Measurements from ENCODE around the gene NRXN3. TPM values are rescaled to one million over a fixed set of nuclear protein-coding genes. Genes with fewer than 3 reads are reported as not detected.

NRXN3 gene
- total and polyA plus RNA-seq, 2 of the 4 experiments (the other 2 are of a cell fraction), result 4.8 to 25.1 TPM

DNA sequence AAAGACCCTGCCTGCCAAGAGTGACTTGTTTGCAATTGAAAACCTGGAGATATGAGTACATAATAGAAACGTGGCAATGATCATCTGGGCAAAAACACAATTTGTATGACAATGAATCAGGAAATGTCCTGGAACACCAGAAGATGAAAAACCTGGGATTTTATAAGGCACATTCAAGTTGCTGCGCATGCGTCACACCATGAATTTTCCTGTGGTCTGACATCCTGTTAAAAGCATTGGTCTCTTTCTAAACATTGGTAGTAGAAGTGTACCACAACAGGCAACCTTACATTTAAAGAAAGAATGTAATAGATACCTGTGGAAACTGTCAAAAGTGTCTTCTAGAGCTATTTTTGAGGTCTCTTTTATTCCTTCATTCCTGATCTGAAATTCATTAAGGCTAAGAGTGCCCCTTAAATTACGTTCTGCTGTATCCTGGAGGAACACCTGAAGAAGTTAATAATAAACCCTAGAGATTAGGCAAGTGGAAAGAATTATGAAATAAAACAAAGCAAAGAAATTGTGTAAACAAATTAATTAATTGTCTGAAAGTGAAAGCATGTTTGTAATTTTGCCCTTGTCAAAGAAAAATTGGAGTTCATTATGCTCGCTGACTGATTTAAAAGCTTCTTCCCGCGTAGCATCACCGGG is 1364.7 kb downstream of the NRXN3 start:
- Histone ChIP-seq H2BK15ac (ENCODE audit: low read depth, low read length) (no peak overlapping the region), H2BK120ac (ENCODE audit: low read depth, low read length) (no peak overlapping the region), H3K4me1 (ENCODE audit: control insufficient read depth, insufficient read depth, low read length) (no peaks in the 10 kb centered on the region), H3K4ac (ENCODE audit: low read depth, low read length) (no peak overlapping the region), H4K91ac (ENCODE audit: insufficient read depth, low read depth, low read length) (no peak overlapping the region), H3K79me1 (ENCODE audit: low read depth in 1 of 2, low read length in 2 of 2) (no peaks in the 10 kb centered on the region; a peak in 1 of 4 replicates), H3K27me3 (ENCODE audit: control insufficient read depth, insufficient read depth, low read length) (no peaks in the 10 kb centered on the region), H3K4me3 (ENCODE audit: insufficient read depth, low read depth, low read length) (no peak overlapping the region), H4K20me1 (ENCODE audit: insufficient read depth, low read length) (no peaks in the 10 kb centered on the region), H3K9me1 (ENCODE audit: insufficient read depth, low read length) (no peaks in the 10 kb centered on the region), H3K27ac (ENCODE audit: insufficient read depth, low read length) (no peak overlapping the region), H3K9me3 (ENCODE audit: control insufficient read depth, insufficient read depth, low read length) (no peaks in the 10 kb centered on the region), H3K4me2 (ENCODE audit: low read depth, low read length) (no peak overlapping the region), H3K36me3 (ENCODE audit: control insufficient read depth, insufficient read depth, low read length) (no peaks in the 10 kb centered on the region), H2AK5ac (ENCODE audit: low read depth, low read length) (no peak overlapping the region), H2BK20ac (ENCODE audit: low read depth, low read length) (no peak overlapping the region), H4K8ac (ENCODE audit: low read depth in 2 of 2, low read length in 2 of 2) (no peak overlapping the region), H3K9ac (ENCODE audit: low read depth, low read length) (no peak overlapping the region), H2AFZ (replicated peaks; ENCODE audit: low read length, poor library complexity) (no peak overlapping the region), H2BK5ac (ENCODE audit: low read depth, low read length, poor library complexity, severe bottlenecking) (no peak overlapping the region), H3K23ac (ENCODE audit: low read depth, low read length) (no peak overlapping the region), H4K5ac (ENCODE audit: low read depth, low read length) (no peak overlapping the region), H3K56ac (ENCODE audit: extremely low read depth, insufficient read depth, low read length) (no peak overlapping the region), H2AK9ac (replicated peaks; ENCODE audit: low read depth, low read length, poor library complexity) (no peak overlapping the region), H3K18ac (ENCODE audit: low read depth, low read length) (no peak overlapping the region), H3K14ac (replicated peaks; ENCODE audit: low read depth, low read length) (no peak overlapping the region)
- TF ChIP-seq, protein P1, sequence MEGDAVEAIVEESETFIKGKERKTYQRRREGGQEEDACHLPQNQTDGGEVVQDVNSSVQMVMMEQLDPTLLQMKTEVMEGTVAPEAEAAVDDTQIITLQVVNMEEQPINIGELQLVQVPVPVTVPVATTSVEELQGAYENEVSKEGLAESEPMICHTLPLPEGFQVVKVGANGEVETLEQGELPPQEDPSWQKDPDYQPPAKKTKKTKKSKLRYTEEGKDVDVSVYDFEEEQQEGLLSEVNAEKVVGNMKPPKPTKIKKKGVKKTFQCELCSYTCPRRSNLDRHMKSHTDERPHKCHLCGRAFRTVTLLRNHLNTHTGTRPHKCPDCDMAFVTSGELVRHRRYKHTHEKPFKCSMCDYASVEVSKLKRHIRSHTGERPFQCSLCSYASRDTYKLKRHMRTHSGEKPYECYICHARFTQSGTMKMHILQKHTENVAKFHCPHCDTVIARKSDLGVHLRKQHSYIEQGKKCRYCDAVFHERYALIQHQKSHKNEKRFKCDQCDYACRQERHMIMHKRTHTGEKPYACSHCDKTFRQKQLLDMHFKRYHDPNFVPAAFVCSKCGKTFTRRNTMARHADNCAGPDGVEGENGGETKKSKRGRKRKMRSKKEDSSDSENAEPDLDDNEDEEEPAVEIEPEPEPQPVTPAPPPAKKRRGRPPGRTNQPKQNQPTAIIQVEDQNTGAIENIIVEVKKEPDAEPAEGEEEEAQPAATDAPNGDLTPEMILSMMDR (conservative IDR thresholded peaks at IDR 0.05; ENCODE audit: low read depth, low read length), result no peak
- TF ChIP-seq NFE2L2 (IDR thresholded peaks at IDR 0.05; ENCODE audit: low read depth, low read length) (no peak), MAFK (IDR thresholded peaks at IDR 0.05; ENCODE audit: low read depth, low read length) (no peak), MAZ (IDR thresholded peaks at IDR 0.05; ENCODE audit: borderline replicate concordance, low read depth, low read length) (no peak), CEBPB (IDR thresholded peaks at IDR 0.05; ENCODE audit: low read depth, low read length) (no peak), CHD1 (IDR thresholded peaks at IDR 0.05; ENCODE audit: low read depth, low read length) (no peak), BHLHE40 (IDR thresholded peaks at IDR 0.05; ENCODE audit: low read depth, low read length) (no peak), MXI1 (IDR thresholded peaks at IDR 0.05; ENCODE audit: borderline replicate concordance, low read depth, low read length) (no peak), RFX5 (IDR thresholded peaks at IDR 0.05; ENCODE audit: low read depth, low read length) (no peak), RAD21 (IDR thresholded peaks at IDR 0.05; ENCODE audit: low read length) (no peak)
- TF ChIP-seq, protein P2, sequence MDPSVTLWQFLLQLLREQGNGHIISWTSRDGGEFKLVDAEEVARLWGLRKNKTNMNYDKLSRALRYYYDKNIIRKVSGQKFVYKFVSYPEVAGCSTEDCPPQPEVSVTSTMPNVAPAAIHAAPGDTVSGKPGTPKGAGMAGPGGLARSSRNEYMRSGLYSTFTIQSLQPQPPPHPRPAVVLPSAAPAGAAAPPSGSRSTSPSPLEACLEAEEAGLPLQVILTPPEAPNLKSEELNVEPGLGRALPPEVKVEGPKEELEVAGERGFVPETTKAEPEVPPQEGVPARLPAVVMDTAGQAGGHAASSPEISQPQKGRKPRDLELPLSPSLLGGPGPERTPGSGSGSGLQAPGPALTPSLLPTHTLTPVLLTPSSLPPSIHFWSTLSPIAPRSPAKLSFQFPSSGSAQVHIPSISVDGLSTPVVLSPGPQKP (IDR thresholded peaks at IDR 0.05; ENCODE audit: borderline replicate concordance, low read depth, low read length), result no peak
- ATAC-seq (ENCODE audit: low read depth) (no peak), DNase-seq (no peak)
- intact Hi-C loops (cut with micrococcal nuclease) (no loop called here), dilution Hi-C loops (cut with HindIII; ENCODE audit: low sequenced_read_pairs, unreplicated experiment) (no loop called here), in situ Hi-C loops (cut with MboI; ENCODE audit: low sequenced_read_pairs) (no loop called here)
- 33% methylated on average over 1 of the region's 8 CpGs; no CpG with 5 or more reads in 1 of the 2 experiments for WGBS, 2 experiments (ENCODE audit: extremely low coverage in 2 of 2, insufficient read length in 1 of 2)
- no TSS peak for BruUV-seq (replicated peaks)
- POLR2A ChIA-PET (ENCODE audit: unreplicated experiment), result no interaction called here
- CTCF ChIA-PET, result interaction anchor here (1.1 to 2.2 kb wide), 2 partner anchors 9 to 12 kb away, joined by 4 to 7 read pairs; no protein-coding TSS in a partner anchor

Data from IMR-90 (cell line).